Tibial nerve (tissue), 4 donors: ENCODE results near the gene TOMM20.
"Not testable (repeated sequence)": the region's sequence is repeated elsewhere in the genome, so short reads cannot be mapped to it uniquely, and the experiment has no call there.

ENCODE experiments used
- CTCF ChIP-seq, 5 experiments: fragments of 200-600 bp in 3 of 5; fragments of 450-650 bp in 2 of 5; sonication (generic) in 3 of 5; IDR thresholded peaks; one replicate each; pipeline ENCODE4 v1.5.1; 2016 to 2019; ENCODE audit warnings: antibody characterized with exemption in 5 of 5, mild to moderate bottlenecking in 3 of 5, moderate library complexity in 2 of 5
- EP300 ChIP-seq, 2 donors: sonication (generic); formaldehyde crosslinking; IDR thresholded peaks; one replicate each; pipeline ENCODE4 v1.6.1; 2017; ENCODE audit warnings: antibody characterized with exemption in 2 of 2, mild to moderate bottlenecking in 1 of 2
- POLR2A ChIP-seq, 2 donors: fragments of 450-650 bp; IDR thresholded peaks; one replicate each; pipeline ENCODE4 v1.6.1; 2017; ENCODE audit warnings: antibody characterized with exemption in 2 of 2, mild to moderate bottlenecking in 2 of 2, moderate library complexity in 2 of 2

- not testable (repeated sequence) for TF ChIP-seq POLR2A, CTCF, EP300 (IDR thresholded peaks at IDR 0.05)
These were observed 30.6 kb upstream of the TOMM20 start for GRCh38 chr1:235159284-235159683.
